ENCODE measurements around the gene PPM1N. TPM values are rescaled to one million over a fixed set of nuclear protein-coding genes. Genes with fewer than 3 reads are reported as not detected.

PPM1N gene
- total and polyA plus RNA-seq, 2 of the 4 experiments (the other 2 are of a cell fraction) = 0.90 to 1.6 TPM

DNA sequence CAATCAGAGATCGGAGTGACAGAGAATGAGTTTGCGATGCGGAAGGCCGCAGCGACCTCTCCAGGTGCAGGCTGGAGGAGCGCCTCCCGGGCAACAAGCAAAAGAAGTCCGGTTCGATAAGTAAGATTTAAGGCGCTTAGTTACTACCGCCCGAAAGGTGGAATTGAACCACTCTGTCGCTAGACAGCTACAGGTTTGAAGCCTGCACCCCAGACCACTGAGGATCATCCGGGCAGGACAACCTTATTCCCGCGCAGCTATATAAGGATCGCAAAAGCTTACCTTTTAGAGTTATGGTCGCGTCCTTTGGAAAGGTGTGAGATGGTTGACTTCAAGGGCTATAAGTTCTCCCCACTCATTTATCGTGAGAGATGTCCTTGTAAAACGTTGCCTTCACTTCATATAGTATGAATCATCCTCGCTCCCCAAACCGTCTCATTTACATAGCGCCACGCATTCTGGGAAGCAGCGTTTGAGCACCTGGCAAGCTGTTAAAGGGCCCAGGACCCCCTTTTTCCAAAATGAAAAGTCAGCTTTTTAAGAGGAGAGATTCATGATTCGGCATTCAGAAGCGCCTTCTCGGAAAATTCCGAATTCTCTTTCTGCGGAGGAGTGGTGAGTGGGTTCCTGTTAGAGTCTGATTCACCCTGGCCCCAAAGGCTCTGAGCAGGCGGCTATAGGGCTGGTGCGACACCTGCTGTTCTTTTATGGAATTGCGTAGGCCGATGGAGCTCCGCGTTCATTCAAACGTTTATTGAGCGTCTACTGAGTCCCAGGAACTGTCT is 19.6 kb upstream of the PPM1N start:
- Histone ChIP-seq H2AK9ac (replicated peaks; ENCODE audit: low read depth, low read length, poor library complexity) (peak overlapping the region; percentile 35), H3K9me1 (ENCODE audit: insufficient read depth, low read length) (no peaks in the 10 kb centered on the region), H3K4ac (ENCODE audit: low read depth, low read length) (peak overlapping the region; percentile 92), H4K8ac (ENCODE audit: low read depth in 2 of 2, low read length in 2 of 2) (peak overlapping the region; percentile 23 to 90), H3K18ac (ENCODE audit: low read depth, low read length) (peak overlapping the region; percentile 78; the same call in 1 of the 2 replicates), H3K9me3 (ENCODE audit: control insufficient read depth, insufficient read depth, low read length) (no peaks in the 10 kb centered on the region), H3K36me3 (ENCODE audit: control insufficient read depth, insufficient read depth, low read length) (no peaks in the 10 kb centered on the region), H3K9ac (ENCODE audit: low read depth, low read length) (peak overlapping the region; percentile 76), H4K5ac (ENCODE audit: low read depth, low read length) (peak overlapping the region; percentile 17; the same call in 1 of the 2 replicates), H2AK5ac (ENCODE audit: low read depth, low read length) (peak overlapping the region; percentile 57; the same call in 1 of the 2 replicates), H3K56ac (ENCODE audit: extremely low read depth, insufficient read depth, low read length) (peak overlapping the region; percentile 85), H3K27ac (ENCODE audit: insufficient read depth, low read length) (peak overlapping the region; percentile 68), H3K4me2 (ENCODE audit: low read depth, low read length) (peak overlapping the region; percentile 77), H3K23ac (ENCODE audit: low read depth, low read length) (peak overlapping the region; percentile 91; the same call in 1 of the 2 replicates), H2BK120ac (ENCODE audit: low read depth, low read length) (peak overlapping the region; percentile 94), H2BK5ac (ENCODE audit: low read depth, low read length, poor library complexity, severe bottlenecking) (peak overlapping the region; percentile 97), H3K4me3 (ENCODE audit: insufficient read depth, low read depth, low read length) (peak overlapping the region; percentile 49), H3K27me3 (ENCODE audit: control insufficient read depth, insufficient read depth, low read length) (no peaks in the 10 kb centered on the region), H2BK15ac (ENCODE audit: low read depth, low read length) (peak overlapping the region; percentile 67; the same call in 1 of the 3 replicates), H4K20me1 (ENCODE audit: insufficient read depth, low read length) (no peaks in the 10 kb centered on the region; the same call in 1 of the 2 replicates), H3K79me1 (ENCODE audit: low read depth in 1 of 2, low read length in 2 of 2) (peaks cover 0 to 16% of the 10 kb centered on the region in 2 experiments; a peak in 3 of 4 replicates), H4K91ac (ENCODE audit: insufficient read depth, low read depth, low read length) (peak overlapping the region; percentile 83), H2BK20ac (ENCODE audit: low read depth, low read length) (peak overlapping the region; percentile 93), H3K4me1 (ENCODE audit: control insufficient read depth, insufficient read depth, low read length) (peaks cover 4% of the 10 kb centered on the region), H3K14ac (replicated peaks; ENCODE audit: low read depth, low read length) (peak overlapping the region; percentile 95), H2AFZ (replicated peaks; ENCODE audit: low read length, poor library complexity) (peak overlapping the region; percentile 88)
- WGBS, 2 experiments (ENCODE audit: extremely low coverage in 2 of 2, insufficient read length in 1 of 2) = 2% methylated on average over 19 of the region's 39 CpGs; no CpG with 5 or more reads in 1 of the 2 experiments
- TSS peak; percentile 97 for BruUV-seq (replicated peaks)
- in situ Hi-C loops (cut with MboI; ENCODE audit: low sequenced_read_pairs) (loop anchor here (5.0 kb wide), 1 partner anchor 36 kb away; no protein-coding TSS in a partner anchor), dilution Hi-C loops (cut with HindIII; ENCODE audit: low sequenced_read_pairs, unreplicated experiment) (no loop called here), intact Hi-C loops (cut with micrococcal nuclease) (loop anchor here (1.0 kb wide), 3 partner anchors 35 to 51 kb away; no protein-coding TSS in a partner anchor)
- ATAC-seq (ENCODE audit: low read depth) (peak; percentile 96), DNase-seq (peak; percentile 96)
- ChIA-PET POLR2A (ENCODE audit: unreplicated experiment) (interaction anchor here (0.5 to 1.0 kb wide), 3 partner anchors 9 to 51 kb away, joined by 3 to 4 read pairs (median 3); no protein-coding TSS in a partner anchor), CTCF (interaction anchor here (0.6 to 1.5 kb wide), 24 partner anchors 9 to 278 kb away, joined by 3 to 87 read pairs (median 4); partner anchors contain the start of genes FOSB and QPCTL)
- TF ChIP-seq SMC3 (IDR thresholded peaks at IDR 0.05; ENCODE audit: low read depth, low read length) (peak; percentile 95), FOS (IDR thresholded peaks at IDR 0.05; ENCODE audit: low read depth, low read length) (0 out of 2 replicates have a peak, but pooled peaks have one; percentile 45)
- TF ChIP-seq, protein P1, sequence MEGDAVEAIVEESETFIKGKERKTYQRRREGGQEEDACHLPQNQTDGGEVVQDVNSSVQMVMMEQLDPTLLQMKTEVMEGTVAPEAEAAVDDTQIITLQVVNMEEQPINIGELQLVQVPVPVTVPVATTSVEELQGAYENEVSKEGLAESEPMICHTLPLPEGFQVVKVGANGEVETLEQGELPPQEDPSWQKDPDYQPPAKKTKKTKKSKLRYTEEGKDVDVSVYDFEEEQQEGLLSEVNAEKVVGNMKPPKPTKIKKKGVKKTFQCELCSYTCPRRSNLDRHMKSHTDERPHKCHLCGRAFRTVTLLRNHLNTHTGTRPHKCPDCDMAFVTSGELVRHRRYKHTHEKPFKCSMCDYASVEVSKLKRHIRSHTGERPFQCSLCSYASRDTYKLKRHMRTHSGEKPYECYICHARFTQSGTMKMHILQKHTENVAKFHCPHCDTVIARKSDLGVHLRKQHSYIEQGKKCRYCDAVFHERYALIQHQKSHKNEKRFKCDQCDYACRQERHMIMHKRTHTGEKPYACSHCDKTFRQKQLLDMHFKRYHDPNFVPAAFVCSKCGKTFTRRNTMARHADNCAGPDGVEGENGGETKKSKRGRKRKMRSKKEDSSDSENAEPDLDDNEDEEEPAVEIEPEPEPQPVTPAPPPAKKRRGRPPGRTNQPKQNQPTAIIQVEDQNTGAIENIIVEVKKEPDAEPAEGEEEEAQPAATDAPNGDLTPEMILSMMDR (conservative IDR thresholded peaks at IDR 0.05; ENCODE audit: low read depth, low read length) = no peak
